Keratinocyte (primary cell): Measurements from ENCODE around the gene C10orf90. TPM values are rescaled to one million over a fixed set of nuclear protein-coding genes. Genes with fewer than 3 reads are reported as not detected.

Source experiments
- DNase-seq: peaks from one replicate; pipeline ENCODE4 v3.0.0-alpha.2; 2011; ENCODE audit warnings: low read depth, missing footprints, low spot score
- FAIRE-seq: peaks from 2 replicates; lab custom pipeline; 2011; peaks lifted over from hg19 to GRCh38; lab: Jason Lieb, UNC
- H2AFZ ChIP-seq: 2 replicates; pipeline ENCODE4 v1.6.0; 2012; ENCODE audit warnings: low read length, control low read depth, inconsistent platforms; ENCODE audit not compliant: control insufficient read depth
- H3K27ac ChIP-seq: 2 replicates; pipeline ENCODE4 v1.5.1; 2011; ENCODE audit warnings: low read length; ENCODE audit not compliant: control insufficient read depth, insufficient read depth
- H3K27me3 ChIP-seq: 3 replicates; pipeline ENCODE4 v1.6.0; 2011; ENCODE audit warnings: low read length; ENCODE audit not compliant: control insufficient read depth, insufficient read depth; ENCODE audit errors: extremely low read depth
- H3K36me3 ChIP-seq, 2 experiments: 2 replicates in 1 of 2; 3 replicates in 1 of 2; pipeline ENCODE4 v1.5.1; 2011; ENCODE audit warnings: low read length in 2 of 2, mild to moderate bottlenecking in 1 of 2; ENCODE audit not compliant: control insufficient read depth in 2 of 2, insufficient read depth in 2 of 2; ENCODE audit errors: extremely low read depth in 1 of 2
- H3K4me1 ChIP-seq: 3 replicates; pipeline ENCODE4 v1.5.1; 2011; ENCODE audit warnings: low read length; ENCODE audit not compliant: control insufficient read depth, insufficient read depth; ENCODE audit errors: extremely low read depth
- H3K4me2 ChIP-seq: 3 replicates; pipeline ENCODE4 v1.6.0; 2011; ENCODE audit warnings: low read depth, low read length; ENCODE audit not compliant: control insufficient read depth, insufficient read depth; ENCODE audit errors: extremely low read depth
- H3K4me3 ChIP-seq, 3 experiments: fragments of 200-600 bp in 1 of 3; sonication (generic) in 1 of 3; 2 replicates in 2 of 3; 3 replicates in 1 of 3; pipeline ENCODE4 v1.5.1; 2011 to 2016; ENCODE audit warnings: low read length in 3 of 3, mild to moderate bottlenecking in 3 of 3, control low read depth in 2 of 3, inconsistent platforms in 1 of 3, low read depth in 1 of 3, mixed read lengths in 1 of 3, mixed run types in 1 of 3, moderate library complexity in 1 of 3; ENCODE audit not compliant: control insufficient read depth in 2 of 3, insufficient read depth in 2 of 3; ENCODE audit errors: extremely low read depth in 1 of 3
- H3K79me2 ChIP-seq: 2 replicates; pipeline ENCODE4 v1.6.0; 2012; ENCODE audit warnings: low read length; ENCODE audit not compliant: control insufficient read depth, insufficient read depth
- H3K9ac ChIP-seq: 3 replicates; pipeline ENCODE4 v1.6.0; 2011; ENCODE audit warnings: low read length; ENCODE audit not compliant: control insufficient read depth, insufficient read depth; ENCODE audit errors: extremely low read depth
- H3K9me1 ChIP-seq: 3 replicates; pipeline ENCODE4 v1.6.0; 2011; ENCODE audit warnings: low read length; ENCODE audit not compliant: control insufficient read depth, insufficient read depth; ENCODE audit errors: extremely low read depth
- H3K9me3 ChIP-seq: 2 replicates; pipeline ENCODE4 v1.5.1; 2012; ENCODE audit warnings: low read depth, low read length; ENCODE audit not compliant: control insufficient read depth
- H4K20me1 ChIP-seq: 3 replicates; pipeline ENCODE4 v1.6.0; 2011; ENCODE audit warnings: low read length; ENCODE audit not compliant: control insufficient read depth, insufficient read depth; ENCODE audit errors: extremely low read depth
- CTCF ChIP-seq, 3 experiments: IDR thresholded peaks in 1 of 3; conservative IDR thresholded peaks in 1 of 3; optimal IDR thresholded peaks in 1 of 3; 2 replicates in 2 of 3; 3 replicates in 1 of 3; pipeline versions ENCODE3 to v1.5.1; 2011; ENCODE audit warnings: low read length in 3 of 3, mild to moderate bottlenecking in 3 of 3, moderate library complexity in 2 of 3, control low read depth in 1 of 3, inconsistent platforms in 1 of 3; ENCODE audit not compliant: insufficient read depth in 2 of 3; ENCODE audit errors: extremely low read depth in 1 of 3
- EZH2 ChIP-seq: IDR thresholded peaks from one replicate; pipeline ENCODE4 v1.6.1; 2012; ENCODE audit warnings: inconsistent platforms, mild to moderate bottlenecking, low read length, moderate library complexity
- dilution Hi-C: fragments of 300-500 bp; cut with MboI; formaldehyde crosslinking; loops from one replicate; pipeline ENCODE4 v1.7.0; 2020; ENCODE audit warnings: low sequenced_read_pairs; ENCODE audit not compliant: extremely low pct_ligation_motif_present
- polyA plus RNA-seq, 5 experiments: library from polyadenylated mRNA; depleted of rRNA in 3 of 5; stranded (reverse) in 3 of 5; stranded (forward) in 1 of 5; unstranded in 1 of 5; fragments of >200 nt; gene quantifications; 1 replicate in 1 of 5; 2 replicates in 3 of 5; 3 replicates in 1 of 5; pipeline versions ENCODE4 v1.2.1 to v1.2.3, GENCODE V29; 2011 to 2012; ENCODE audit warnings: missing spikeins in 2 of 5, low read depth in 1 of 5, low replicate concordance in 1 of 5

C10orf90 gene
- polyA plus RNA-seq, 1 donor (not counting 4 experiments of a cell fraction or from before 2014, with no cell fraction given) = not detected

- Histone ChIP-seq H3K27ac (no peak overlapping the region), H3K9me1 (no peaks in the 10 kb centered on the region), H3K36me3 (no peaks in the 10 kb centered on the region), H3K9me3 (no peaks in the 10 kb centered on the region), H4K20me1 (no peaks in the 10 kb centered on the region), H3K4me3 (no peak overlapping the region), H3K9ac (no peak overlapping the region), H3K79me2 (no peaks in the 10 kb centered on the region), H2AFZ (no peak overlapping the region), H3K4me1 (no peaks in the 10 kb centered on the region), H3K27me3 (no peaks in the 10 kb centered on the region), H3K4me2 (no peak overlapping the region)
- dilution Hi-C loops = no loop called here
- DNase-seq = no peak
- FAIRE-seq = no peak
- TF ChIP-seq CTCF (optimal IDR thresholded peaks at IDR 0.05 in 1 of 3, IDR thresholded peaks at IDR 0.05 in 1 of 3, conservative IDR thresholded peaks at IDR 0.05 in 1 of 3; ENCODE audit: extremely low read depth in 1 of 3, insufficient read depth in 2 of 3, low read length in 3 of 3) (no peak), EZH2 (no peak)
Measured at GRCh38 chr10:126549344-126549743, 121.1 kb downstream of the C10orf90 start.

- Histone ChIP-seq H3K9me1 (no peaks in the 10 kb centered on the region), H3K4me2 (no peak overlapping the region), H4K20me1 (no peaks in the 10 kb centered on the region), H3K27ac (no peak overlapping the region), H3K9me3 (no peaks in the 10 kb centered on the region), H3K36me3 (no peaks in the 10 kb centered on the region), H2AFZ (no peak overlapping the region), H3K79me2 (no peaks in the 10 kb centered on the region), H3K4me3 (no peak overlapping the region), H3K9ac (no peak overlapping the region), H3K4me1 (no peaks in the 10 kb centered on the region), H3K27me3 (no peaks in the 10 kb centered on the region)
- TF ChIP-seq CTCF (optimal IDR thresholded peaks at IDR 0.05 in 1 of 3, IDR thresholded peaks at IDR 0.05 in 1 of 3, conservative IDR thresholded peaks at IDR 0.05 in 1 of 3; ENCODE audit: extremely low read depth in 1 of 3, insufficient read depth in 2 of 3, low read length in 3 of 3) (no peak), EZH2 (no peak)
- no peak for FAIRE-seq
- DNase-seq = no peak
- dilution Hi-C loops = no loop called here
Measured at GRCh38 chr10:126544565-126544964, 125.9 kb downstream of the C10orf90 start.
